GM12878 (cell line): ENCODE measurements around the gene CGN. TPM values are rescaled to one million over a fixed set of nuclear protein-coding genes. Genes with fewer than 3 reads are reported as not detected.

Experiments
- ATAC-seq: fragments of 200-7000 bp; cut with Tn5 transposase; 3 replicates; pipeline ENCODE4 v1.9.1; 2020; ENCODE audit warnings: mild to moderate bottlenecking, moderate library complexity
- BruUV-seq: library from RNA; stranded (reverse); fragments of 400-500 nt; replicated peaks from 2 replicates; lab custom pipeline; 2021; lab: Mats Ljungman, UMichigan
- CTCF ChIA-PET: fragments of 300-600 bp; sonication (Branson Sonifier 250); formaldehyde crosslinking; extraction: SDS; loops from one replicate; lab custom pipeline; 2021; ENCODE audit warnings: inconsistent platforms; lab: Yijun Ruan, JAX
- POLR2A ChIA-PET: fragments of 350-600 bp; formaldehyde crosslinking; extraction: SDS; loops from one replicate; lab custom pipeline; 2021; ENCODE audit warnings: inconsistent platforms; lab: Charles Lee
- RAD21 ChIA-PET: fragments of 300-600 bp; sonication (Branson Sonifier 250); formaldehyde crosslinking; loops from one replicate; lab custom pipeline; 2023; ENCODE audit warnings: antibody characterized with exemption; ENCODE audit not compliant: unreplicated experiment; lab: Charles Lee
- SMC1A ChIA-PET: fragments of 300-600 bp; sonication (Branson Sonifier 250); formaldehyde crosslinking; loops from one replicate; lab custom pipeline; 2023; ENCODE audit not compliant: unreplicated experiment, uncharacterized antibody; lab: Charles Lee
- DNase-seq: peaks from one replicate; pipeline ENCODE4 v3.0.0-alpha.2; 2011; ENCODE audit warnings: low read depth, low spot score
- FAIRE-seq: peaks from 3 replicates; lab custom pipeline; 2011; peaks lifted over from hg19 to GRCh38; lab: Jason Lieb, UNC
- H2AFZ ChIP-seq: 2 replicates; pipeline ENCODE4 v1.6.0; 2011; ENCODE audit warnings: low read depth, low read length, control low read depth; ENCODE audit not compliant: control insufficient read depth
- H3K27ac ChIP-seq: 2 replicates; pipeline ENCODE4 v1.5.1; 2011; ENCODE audit warnings: control low read depth; ENCODE audit not compliant: control insufficient read depth, insufficient read depth
- H3K27me3 ChIP-seq, 2 experiments: replicated peaks in 1 of 2; 2 replicates each; pipeline versions ENCODE4 v1.6.0 to v1.6.1; 2011; ENCODE audit warnings: low read length in 1 of 2; ENCODE audit not compliant: control insufficient read depth in 2 of 2, insufficient read depth in 2 of 2
- H3K36me3 ChIP-seq, 2 experiments: 2 replicates each; pipeline ENCODE4 v1.5.1; 2011; ENCODE audit warnings: low read length in 1 of 2; ENCODE audit not compliant: control insufficient read depth in 2 of 2, insufficient read depth in 2 of 2
- H3K4me1 ChIP-seq: 2 replicates; pipeline ENCODE4 v1.6.1; 2011; ENCODE audit warnings: mild to moderate bottlenecking, low read length, moderate library complexity, mixed read lengths; ENCODE audit not compliant: control insufficient read depth, insufficient read depth
- H3K4me2 ChIP-seq: 2 replicates; pipeline ENCODE4 v1.6.0; 2011; ENCODE audit warnings: control low read depth; ENCODE audit not compliant: control insufficient read depth, insufficient read depth
- H3K4me3 ChIP-seq: fragments of 200-600 bp; sonication (generic); 2 replicates; pipeline ENCODE4 v1.5.1; 2016
- H3K79me2 ChIP-seq: 2 replicates; pipeline ENCODE4 v1.6.0; 2011; ENCODE audit warnings: low read length; ENCODE audit not compliant: control insufficient read depth, insufficient read depth
- H3K9ac ChIP-seq: 2 replicates; pipeline ENCODE4 v1.8.0; 2011; ENCODE audit warnings: low read length, control low read depth, mixed read lengths; ENCODE audit not compliant: control insufficient read depth, insufficient read depth
- H3K9me3 ChIP-seq: replicated peaks from 3 replicates; pipeline ENCODE4 v1.5.1; 2011; ENCODE audit warnings: mild to moderate bottlenecking, low read length; ENCODE audit not compliant: control insufficient read depth, insufficient read depth
- H4K20me1 ChIP-seq: 2 replicates; pipeline ENCODE4 v1.6.0; 2011; ENCODE audit not compliant: control insufficient read depth, insufficient read depth
- KDM1A ChIP-seq: fragments of 200-600 bp; sonication (generic); IDR thresholded peaks from 2 replicates; pipeline ENCODE4 v1.6.1; 2016; ENCODE audit warnings: borderline replicate concordance
- MEF2B ChIP-seq: fragments of 450-650 bp; IDR thresholded peaks from 2 replicates; pipeline ENCODE4 v1.6.1; 2018; ENCODE audit warnings: mild to moderate bottlenecking, moderate library complexity; ENCODE audit not compliant: partially characterized antibody, poor library complexity, severe bottlenecking
- PML ChIP-seq: IDR thresholded peaks from 2 replicates; pipeline ENCODE4 v1.6.1; 2012; ENCODE audit warnings: low read length, inconsistent platforms
- RUNX3 ChIP-seq: IDR thresholded peaks from 2 replicates; pipeline ENCODE4 v1.6.1; 2012; ENCODE audit warnings: low read length, inconsistent platforms
- TAF1 ChIP-seq: IDR thresholded peaks from 2 replicates; pipeline ENCODE4 v1.6.1; 2011; ENCODE audit warnings: mild to moderate bottlenecking, low read depth, low read length, borderline replicate concordance
- ZZZ3 ChIP-seq: IDR thresholded peaks from 2 replicates; pipeline ENCODE4 v1.6.1; 2011; ENCODE audit warnings: low read depth; ENCODE audit not compliant: control insufficient read depth, insufficient read length
- WGBS: methylation state at CpG from one replicate; pipeline ENCODE4 v1.1.6; 2016; ENCODE audit warnings: low lambda C conversion rate; ENCODE audit not compliant: insufficient replicate concordance, insufficient coverage; ENCODE audit errors: missing lambda C conversion rate; 5-methylcytosine and 5-hydroxymethylcytosine counted together
- in situ Hi-C: fragments of 300-500 bp; cut with MboI; formaldehyde crosslinking; loops from 9 replicates; pipeline ENCODE4 v1.14.3; 2018; ENCODE audit warnings: mixed read lengths
- intact Hi-C: fragments of 100-400 bp; cut with micrococcal nuclease; formaldehyde crosslinking; loops from one replicate; pipeline ENCODE4 v1.14.2; 2022; ENCODE audit not compliant: unreplicated experiment
- polyA plus RNA-seq, 11 experiments: library from polyadenylated mRNA; depleted of rRNA in 4 of 11; unstranded in 6 of 11; stranded (reverse) in 5 of 11; fragments of >200 nt; fragmentation: Nextera tagmentation in 4 of 11; fragmentation: Illumina TruSeq in 1 of 11; extraction: Ambion mirVana in 4 of 11; extraction: Trizol in 1 of 11; gene quantifications; 1 replicate in 1 of 11; 2 replicates in 10 of 11; pipeline versions ENCODE4 v1.2.1 to v1.2.3, GENCODE V29; 2011 to 2016; ENCODE audit warnings: inconsistent platforms in 2 of 11, missing spikeins in 2 of 11, low read depth in 1 of 11
- total RNA-seq, 4 experiments: library from RNA; depleted of rRNA in 3 of 4; stranded (reverse); fragments of >200 nt in 3 of 4; fragmentation: Illumina TruSeq in 1 of 4; extraction: Trizol in 1 of 4; gene quantifications; 2 replicates each; pipeline versions ENCODE4 v1.2.1 to v1.2.3, GENCODE V29; 2013 to 2021
- TF ChIP-seq, protein P1 (sequence below): fragments of 450-650 bp; IDR thresholded peaks from 2 replicates; pipeline ENCODE4 v1.6.1; 2017; ENCODE audit warnings: mild to moderate bottlenecking, low read depth, inconsistent platforms; ENCODE audit not compliant: poor library complexity, severe bottlenecking

CGN gene
- total and polyA plus RNA-seq, 10 of the 15 experiments (the other 5 are each of a cell fraction or from before 2014, with no cell fraction given), result 0.11 to 6.5 (median 3.4) TPM

DNA sequence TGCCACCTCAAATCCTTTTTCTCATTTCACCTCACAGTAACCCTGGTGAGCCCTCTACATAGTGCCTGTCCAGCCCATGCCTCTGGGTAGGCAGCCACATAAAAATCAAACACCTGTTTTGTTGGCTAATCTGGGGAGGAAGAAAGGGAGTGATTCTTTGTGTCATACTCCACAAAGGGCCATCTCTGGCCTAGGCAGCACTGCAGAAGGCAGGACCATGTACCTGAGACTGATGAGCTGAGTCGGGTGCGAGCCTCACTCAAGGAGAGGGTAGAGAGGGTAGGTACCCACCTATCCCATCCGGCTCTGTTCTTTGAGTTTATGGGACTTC is 36.7 kb downstream of the CGN start:
- ChIA-PET SMC1A (no interaction called here), RAD21 (no interaction called here), POLR2A (no interaction called here), CTCF (no interaction called here)
- H2AFZ ChIP-seq, result no peak overlapping the region
- FAIRE-seq (no peak), DNase-seq (no peak), ATAC-seq (no peak)
- H3K4me3 ChIP-seq, result no peak overlapping the region
- no peaks in the 10 kb centered on the region for H3K36me3 ChIP-seq
- no peaks in the 10 kb centered on the region for H3K4me1 ChIP-seq
- intact Hi-C loops, result no loop called here
- in situ Hi-C loops, result no loop called here
- no peaks in the 10 kb centered on the region; a peak in 1 of 4 replicates for H3K27me3 ChIP-seq
- TF ChIP-seq, protein P1, sequence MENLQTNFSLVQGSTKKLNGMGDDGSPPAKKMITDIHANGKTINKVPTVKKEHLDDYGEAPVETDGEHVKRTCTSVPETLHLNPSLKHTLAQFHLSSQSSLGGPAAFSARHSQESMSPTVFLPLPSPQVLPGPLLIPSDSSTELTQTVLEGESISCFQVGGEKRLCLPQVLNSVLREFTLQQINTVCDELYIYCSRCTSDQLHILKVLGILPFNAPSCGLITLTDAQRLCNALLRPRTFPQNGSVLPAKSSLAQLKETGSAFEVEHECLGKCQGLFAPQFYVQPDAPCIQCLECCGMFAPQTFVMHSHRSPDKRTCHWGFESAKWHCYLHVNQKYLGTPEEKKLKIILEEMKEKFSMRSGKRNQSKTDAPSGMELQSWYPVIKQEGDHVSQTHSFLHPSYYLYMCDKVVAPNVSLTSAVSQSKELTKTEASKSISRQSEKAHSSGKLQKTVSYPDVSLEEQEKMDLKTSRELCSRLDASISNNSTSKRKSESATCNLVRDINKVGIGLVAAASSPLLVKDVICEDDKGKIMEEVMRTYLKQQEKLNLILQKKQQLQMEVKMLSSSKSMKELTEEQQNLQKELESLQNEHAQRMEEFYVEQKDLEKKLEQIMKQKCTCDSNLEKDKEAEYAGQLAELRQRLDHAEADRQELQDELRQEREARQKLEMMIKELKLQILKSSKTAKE, result no peak
- TF ChIP-seq ZZZ3 (no peak), PML (no peak), KDM1A (no peak)
- BruUV-seq, result no TSS peak
- no peaks in the 10 kb centered on the region for H4K20me1 ChIP-seq
- no peak overlapping the region for H3K27ac ChIP-seq
- H3K79me2 ChIP-seq, result no peaks in the 10 kb centered on the region
- no peaks in the 10 kb centered on the region for H3K9me3 ChIP-seq
- no peak overlapping the region for H3K4me2 ChIP-seq
- 77% methylated on average over 3 of the region's 3 CpGs for WGBS
- no peak overlapping the region for H3K9ac ChIP-seq

GRCh38 chr1:151549199-151549598 is 38.0 kb downstream of the CGN start:
- SMC1A ChIA-PET, result no interaction called here
- Histone ChIP-seq H3K4me1 (no peaks in the 10 kb centered on the region), H3K27ac (no peak overlapping the region), H3K36me3 (no peaks in the 10 kb centered on the region), H3K4me2 (no peak overlapping the region), H3K4me3 (no peak overlapping the region), H4K20me1 (no peaks in the 10 kb centered on the region), H2AFZ (no peak overlapping the region), H3K9ac (no peak overlapping the region), H3K9me3 (no peaks in the 10 kb centered on the region), H3K79me2 (no peaks in the 10 kb centered on the region), H3K27me3 (no peaks in the 10 kb centered on the region)
- POLR2A ChIA-PET, result interaction anchor here (0.7 kb wide), 1 partner anchor 1514 kb away, joined by 3 read pairs; no protein-coding TSS in a partner anchor
- 55% methylated on average over 2 of the region's 2 CpGs for WGBS
- no peak for DNase-seq
- ATAC-seq, result no peak
- RAD21 ChIA-PET, result no interaction called here
- in situ Hi-C loops, result no loop called here
- intact Hi-C loops, result no loop called here
- no peak for FAIRE-seq
- no TSS peak for BruUV-seq
- TF ChIP-seq MEF2B (no peak), TAF1 (no peak), RUNX3 (no peak)
- CTCF ChIA-PET, result interaction anchor here (1.4 to 1.5 kb wide), 2 partner anchors 16 to 44 kb away, joined by 4 read pairs; no protein-coding TSS in a partner anchor
